Tibial nerve (tissue), 4 donors: ENCODE data around the gene FANCC.

Source experiments
- CTCF ChIP-seq, 5 experiments: fragments of 200-600 bp in 3 of 5; fragments of 450-650 bp in 2 of 5; sonication (generic) in 3 of 5; IDR thresholded peaks; one replicate each; pipeline ENCODE4 v1.5.1; 2016 to 2019; ENCODE audit warnings: antibody characterized with exemption in 5 of 5, mild to moderate bottlenecking in 3 of 5, moderate library complexity in 2 of 5
- EP300 ChIP-seq, 2 donors: sonication (generic); formaldehyde crosslinking; IDR thresholded peaks; one replicate each; pipeline ENCODE4 v1.6.1; 2017; ENCODE audit warnings: antibody characterized with exemption in 2 of 2, mild to moderate bottlenecking in 1 of 2
- POLR2A ChIP-seq, 2 donors: fragments of 450-650 bp; IDR thresholded peaks; one replicate each; pipeline ENCODE4 v1.6.1; 2017; ENCODE audit warnings: antibody characterized with exemption in 2 of 2, mild to moderate bottlenecking in 2 of 2, moderate library complexity in 2 of 2

- TF ChIP-seq POLR2A (IDR thresholded peaks at IDR 0.05) (peak in 1 of 2 donors; percentile 12), CTCF (IDR thresholded peaks at IDR 0.05) (peak in 1 of 5 experiments; percentile 4), EP300 (IDR thresholded peaks at IDR 0.05) (peak in 1 of 2 donors; percentile 72)
These were observed at the start of gene FANCC for GRCh38 chr9:95317119-95317892.
